NCI-H146 (cell line): ENCODE results near the gene OTOG.

ENCODE experiments used
- DNase-seq: peaks from one replicate; lab custom pipeline; 2025; lab: John Stamatoyannopoulos, UW

Gene OTOG

GRCh38 chr11:17633279-17633986 is 86.4 kb downstream of the OTOG start:
- no peak for DNase-seq

GRCh38 chr11:17633987-17634775 is 87.1 kb downstream of the OTOG start:
- DNase-seq: no peak

- DNase-seq: no peak
These were observed 87.9 kb downstream of the OTOG start for GRCh38 chr11:17634776-17635550.

GRCh38 chr11:17635551-17635938 is 88.5 kb downstream of the OTOG start:
- DNase-seq: no peak

- DNase-seq: no peak
These were observed 89.7 kb downstream of the OTOG start for GRCh38 chr11:17636721-17637120.

GRCh38 chr11:17637901-17638300 is 90.8 kb downstream of the OTOG start:
- DNase-seq: no peak

- no peak for DNase-seq
These were observed 91.3 kb downstream of the OTOG start for GRCh38 chr11:17638311-17638710.

- DNase-seq: no peak
These were observed 92.0 kb downstream of the OTOG start for GRCh38 chr11:17639091-17639490.

- DNase-seq: no peak
These were observed 92.7 kb downstream of the OTOG start for GRCh38 chr11:17639781-17640180.

GRCh38 chr11:17640493-17641164 is 93.6 kb downstream of the OTOG start:
- DNase-seq: no peak

- DNase-seq: no peak
These were observed 94.8 kb downstream of the OTOG start for GRCh38 chr11:17641792-17642350.

- no peak for DNase-seq
These were observed 95.3 kb downstream of the OTOG start for GRCh38 chr11:17642370-17642769.

GRCh38 chr11:17642980-17643379 is 95.9 kb downstream of the OTOG start:
- DNase-seq: no peak

- no peak for DNase-seq
These were observed 96.7 kb downstream of the OTOG start for GRCh38 chr11:17643506-17644405.

GRCh38 chr11:17645190-17645970 is 98.3 kb downstream of the OTOG start:
- DNase-seq: no peak

GRCh38 chr11:17646451-17647145 is 99.5 kb downstream of the OTOG start:
- DNase-seq: no peak

- no peak for DNase-seq
These were observed 101.5 kb downstream of the OTOG start for GRCh38 chr11:17648528-17648927.

- no peak for DNase-seq
These were observed 102.2 kb downstream of the OTOG start for GRCh38 chr11:17649261-17649660.

GRCh38 chr11:17649696-17650095 is 102.6 kb downstream of the OTOG start:
- DNase-seq: no peak
